Body of pancreas (tissue), 4 donors: ENCODE results near the gene IFNB1.

Experiments
- POLR2A ChIP-seq, 3 donors: fragments of 450-650 bp; IDR thresholded peaks; one replicate each; pipeline ENCODE4 v1.6.1; 2016; ENCODE audit warnings: antibody characterized with exemption in 3 of 3, mild to moderate bottlenecking in 2 of 3
- TF ChIP-seq, protein P1 (sequence below), 7 experiments: fragments of 450-650 bp in 4 of 7; fragments of 200-600 bp in 3 of 7; sonication (generic) in 3 of 7; IDR thresholded peaks; one replicate each; pipeline ENCODE4 v1.5.1; 2016 to 2019; ENCODE audit warnings: antibody characterized with exemption in 7 of 7

- TF ChIP-seq POLR2A (IDR thresholded peaks at IDR 0.05) = no peak
- TF ChIP-seq, protein P1, sequence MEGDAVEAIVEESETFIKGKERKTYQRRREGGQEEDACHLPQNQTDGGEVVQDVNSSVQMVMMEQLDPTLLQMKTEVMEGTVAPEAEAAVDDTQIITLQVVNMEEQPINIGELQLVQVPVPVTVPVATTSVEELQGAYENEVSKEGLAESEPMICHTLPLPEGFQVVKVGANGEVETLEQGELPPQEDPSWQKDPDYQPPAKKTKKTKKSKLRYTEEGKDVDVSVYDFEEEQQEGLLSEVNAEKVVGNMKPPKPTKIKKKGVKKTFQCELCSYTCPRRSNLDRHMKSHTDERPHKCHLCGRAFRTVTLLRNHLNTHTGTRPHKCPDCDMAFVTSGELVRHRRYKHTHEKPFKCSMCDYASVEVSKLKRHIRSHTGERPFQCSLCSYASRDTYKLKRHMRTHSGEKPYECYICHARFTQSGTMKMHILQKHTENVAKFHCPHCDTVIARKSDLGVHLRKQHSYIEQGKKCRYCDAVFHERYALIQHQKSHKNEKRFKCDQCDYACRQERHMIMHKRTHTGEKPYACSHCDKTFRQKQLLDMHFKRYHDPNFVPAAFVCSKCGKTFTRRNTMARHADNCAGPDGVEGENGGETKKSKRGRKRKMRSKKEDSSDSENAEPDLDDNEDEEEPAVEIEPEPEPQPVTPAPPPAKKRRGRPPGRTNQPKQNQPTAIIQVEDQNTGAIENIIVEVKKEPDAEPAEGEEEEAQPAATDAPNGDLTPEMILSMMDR (IDR thresholded peaks at IDR 0.05) = no peak
Measured at GRCh38 chr9:21086538-21086937, 8.8 kb upstream of the IFNB1 start.
